Mesendoderm (in vitro differentiated cells): Measurements from ENCODE around the gene PCNT.

ENCODE experiments used
- DNase-seq: peaks from one replicate; pipeline ENCODE4 v3.0.0; 2013
- H2AK5ac ChIP-seq: 2 replicates; pipeline ENCODE4 v1.6.1; 2013; ENCODE audit warnings: low read length, inconsistent platforms
- H2BK120ac ChIP-seq: 2 replicates; pipeline ENCODE4 v1.6.1; 2013; ENCODE audit warnings: low read depth, mild to moderate bottlenecking, low read length, moderate library complexity, mixed read lengths
- H2BK15ac ChIP-seq: replicated peaks from 2 replicates; pipeline ENCODE4 v1.6.1; 2013; ENCODE audit warnings: low read depth, mild to moderate bottlenecking, moderate library complexity
- H2BK5ac ChIP-seq: 2 replicates; pipeline ENCODE4 v1.6.1; 2013; ENCODE audit warnings: low read length, inconsistent platforms
- H3K18ac ChIP-seq: 2 replicates; pipeline ENCODE4 v1.6.1; 2013; ENCODE audit warnings: mild to moderate bottlenecking, low read length, mixed read lengths
- H3K23ac ChIP-seq: one replicate; pipeline ENCODE4 v1.6.1; 2013; ENCODE audit warnings: low read length
- H3K27ac ChIP-seq: 2 replicates; pipeline ENCODE4 v1.5.1; 2013; ENCODE audit warnings: low read depth, mild to moderate bottlenecking, inconsistent platforms, low read length, moderate library complexity
- H3K27me3 ChIP-seq: 2 replicates; pipeline ENCODE4 v1.6.1; 2013; ENCODE audit warnings: low read length, control low read depth, mild to moderate bottlenecking, inconsistent platforms; ENCODE audit not compliant: insufficient read depth, poor library complexity
- H3K36me3 ChIP-seq: 2 replicates; pipeline ENCODE4 v1.6.1; 2013; ENCODE audit warnings: low read length, inconsistent platforms; ENCODE audit not compliant: control insufficient read depth, insufficient read depth
- H3K4ac ChIP-seq: one replicate; pipeline ENCODE4 v1.6.1; 2013; ENCODE audit warnings: low read depth, mild to moderate bottlenecking, low read length, moderate library complexity
- H3K4me1 ChIP-seq: 2 replicates; pipeline ENCODE4 v1.6.1; 2013; ENCODE audit warnings: low read depth, low read length, inconsistent platforms; ENCODE audit not compliant: control insufficient read depth
- H3K4me2 ChIP-seq: 2 replicates; pipeline ENCODE4 v1.6.1; 2013; ENCODE audit warnings: low read length
- H3K4me3 ChIP-seq: 2 replicates; pipeline ENCODE4 v1.5.1; 2013; ENCODE audit warnings: mild to moderate bottlenecking, low read length
- H3K56ac ChIP-seq: one replicate; pipeline ENCODE4 v1.6.1; 2013; ENCODE audit warnings: low read length
- H3K79me1 ChIP-seq: 2 replicates; pipeline ENCODE4 v1.6.1; 2013; ENCODE audit warnings: low read length, inconsistent platforms
- H3K79me2 ChIP-seq: 2 replicates; pipeline ENCODE4 v1.6.1; 2013; ENCODE audit warnings: mild to moderate bottlenecking, low read length; ENCODE audit not compliant: control insufficient read depth, insufficient read depth
- H3K9ac ChIP-seq: 2 replicates; pipeline ENCODE4 v1.6.1; 2013; ENCODE audit warnings: low read length, inconsistent platforms
- H4K5ac ChIP-seq: one replicate; pipeline ENCODE4 v1.6.1; 2013; ENCODE audit warnings: low read length
- H4K8ac ChIP-seq: one replicate; pipeline ENCODE4 v1.6.1; 2013; ENCODE audit warnings: low read depth, mild to moderate bottlenecking, control low read depth, low read length, moderate library complexity
- WGBS: extraction: QIAGEN DNeasy Blood & Tissue Kit; methylation state at CpG from one replicate; pipeline ENCODE4 v1.1.7; 2013; ENCODE audit warnings: low lambda C conversion rate, missing lambda C conversion rate; ENCODE audit not compliant: insufficient coverage; ENCODE audit errors: extremely low coverage; 5-methylcytosine and 5-hydroxymethylcytosine counted together

The PCNT gene

DNA sequence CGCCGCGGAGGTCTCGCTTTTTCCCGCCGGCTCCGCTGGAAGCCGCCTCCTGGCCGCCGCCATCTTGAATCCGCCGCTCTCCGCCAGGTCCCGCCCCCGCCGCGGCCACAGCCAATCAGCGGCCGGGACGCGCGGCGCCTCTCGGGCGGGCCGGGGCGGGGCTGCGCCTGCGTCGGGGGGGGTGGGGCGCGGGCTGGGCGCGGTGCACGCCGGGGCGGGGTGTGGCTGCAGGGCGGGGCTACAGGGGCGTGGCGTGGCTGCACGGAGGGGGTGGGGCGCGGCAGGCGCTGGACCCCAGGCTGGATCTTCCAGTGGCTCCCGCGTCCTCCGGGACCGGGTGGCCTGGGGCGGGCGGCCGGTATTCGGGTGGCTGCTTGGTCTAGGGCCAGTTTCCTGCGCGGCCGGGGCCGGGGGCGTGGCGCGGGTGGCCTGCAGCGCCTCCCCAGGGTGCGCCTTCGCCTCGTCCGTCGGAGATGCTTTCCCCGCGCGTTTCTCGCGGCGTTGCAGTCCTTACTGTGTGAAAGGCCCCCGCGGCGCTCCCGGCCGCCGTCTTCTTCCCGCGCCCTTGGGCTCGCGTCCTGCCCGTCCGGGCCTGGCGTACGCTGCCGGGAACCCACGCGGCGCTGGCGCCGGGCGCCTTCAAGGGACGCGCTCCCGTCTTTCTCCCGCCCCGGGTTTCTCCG is 575 bp downstream of the PCNT start:
- Histone ChIP-seq H2AK5ac (no peak overlapping the region), H3K4me2 (peak overlapping the region; percentile 32), H3K56ac (peak overlapping the region; percentile 98), H3K4ac (peak overlapping the region; percentile 97), H4K5ac (no peak overlapping the region), H3K79me2 (peaks cover 53% of the 10 kb centered on the region), H3K18ac (peak overlapping the region; percentile 98), H3K23ac (peak overlapping the region; percentile 81), H3K27ac (peak overlapping the region; percentile 91), H4K8ac (peak overlapping the region; percentile 90), H3K9ac (peak overlapping the region; percentile 98), H3K27me3 (no peaks in the 10 kb centered on the region), H3K4me3 (peak overlapping the region; percentile 95), H2BK5ac (peak overlapping the region; percentile 83), H2BK120ac (peak overlapping the region; percentile 91), H3K4me1 (peaks cover 5% of the 10 kb centered on the region), H3K36me3 (no peaks in the 10 kb centered on the region), H2BK15ac (no peak overlapping the region), H3K79me1 (peaks cover 15% of the 10 kb centered on the region)
- DNase-seq: peak; percentile 87
- no CpG with 5 or more reads among the region's 98 CpGs for WGBS

DNA sequence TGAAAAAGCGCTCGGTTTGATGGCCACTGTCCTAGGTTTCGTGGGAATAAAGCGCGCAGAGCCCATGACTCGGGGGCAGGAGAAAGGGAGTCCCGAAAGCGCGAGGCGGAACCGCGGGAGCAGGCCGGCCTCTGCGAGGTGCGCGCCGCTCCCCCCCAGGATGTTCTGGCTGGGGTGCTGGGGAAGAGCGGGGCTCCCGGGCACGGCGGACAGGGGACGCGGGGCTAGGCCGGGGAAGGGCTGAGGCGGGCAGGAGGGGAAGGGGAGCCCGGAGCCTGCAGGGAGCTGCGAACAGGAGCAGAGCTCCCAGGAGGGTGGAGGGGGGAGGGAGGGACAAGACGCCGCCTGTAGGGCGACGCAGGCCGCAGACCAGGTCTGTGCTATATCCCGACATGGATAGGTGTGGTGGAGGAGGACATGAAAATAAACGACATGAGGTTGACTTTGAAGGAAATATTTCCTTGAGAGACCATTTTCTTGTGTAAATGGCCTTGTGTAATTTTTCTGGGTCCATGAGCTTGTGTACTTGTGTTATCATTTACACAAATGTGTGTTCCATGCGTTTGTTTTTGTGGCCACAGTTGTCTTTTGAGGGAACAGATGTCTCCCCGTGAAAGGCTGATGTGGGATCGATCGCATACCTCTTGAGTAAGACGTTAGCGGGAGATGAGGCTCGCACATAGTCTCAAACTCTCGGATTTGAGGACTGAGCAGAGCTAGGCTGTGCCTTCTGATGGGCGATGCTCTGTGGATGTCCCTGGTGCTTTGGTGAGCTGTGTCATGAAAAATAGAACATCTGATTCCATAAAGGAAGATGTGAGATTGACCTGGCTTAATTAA is 1.3 kb downstream of the PCNT start:
- peak overlapping the region; percentile 73 for H2BK120ac ChIP-seq
- H3K18ac ChIP-seq: peak overlapping the region; percentile 98
- H3K23ac ChIP-seq: peak overlapping the region; percentile 29
- H3K27ac ChIP-seq: peak overlapping the region; percentile 91
- H4K5ac ChIP-seq: no peak overlapping the region
- H3K27me3 ChIP-seq: no peaks in the 10 kb centered on the region
- peaks cover 5% of the 10 kb centered on the region for H3K4me1 ChIP-seq
- peak overlapping the region; percentile 81 for H3K4me3 ChIP-seq
- H3K79me2 ChIP-seq: peaks cover 59% of the 10 kb centered on the region
- no peak overlapping the region for H2AK5ac ChIP-seq
- H3K9ac ChIP-seq: peak overlapping the region; percentile 93
- no peak overlapping the region for H4K8ac ChIP-seq
- no peaks in the 10 kb centered on the region for H3K36me3 ChIP-seq
- H2BK15ac ChIP-seq: no peak overlapping the region
- H3K4me2 ChIP-seq: peak overlapping the region; percentile 32
- H2BK5ac ChIP-seq: no peak overlapping the region
- peaks cover 18% of the 10 kb centered on the region for H3K79me1 ChIP-seq
- H3K4ac ChIP-seq: peak overlapping the region; percentile 97
- no CpG with 5 or more reads among the region's 43 CpGs for WGBS
- peak; percentile 88 for DNase-seq
- H3K56ac ChIP-seq: peak overlapping the region; percentile 95

DNA sequence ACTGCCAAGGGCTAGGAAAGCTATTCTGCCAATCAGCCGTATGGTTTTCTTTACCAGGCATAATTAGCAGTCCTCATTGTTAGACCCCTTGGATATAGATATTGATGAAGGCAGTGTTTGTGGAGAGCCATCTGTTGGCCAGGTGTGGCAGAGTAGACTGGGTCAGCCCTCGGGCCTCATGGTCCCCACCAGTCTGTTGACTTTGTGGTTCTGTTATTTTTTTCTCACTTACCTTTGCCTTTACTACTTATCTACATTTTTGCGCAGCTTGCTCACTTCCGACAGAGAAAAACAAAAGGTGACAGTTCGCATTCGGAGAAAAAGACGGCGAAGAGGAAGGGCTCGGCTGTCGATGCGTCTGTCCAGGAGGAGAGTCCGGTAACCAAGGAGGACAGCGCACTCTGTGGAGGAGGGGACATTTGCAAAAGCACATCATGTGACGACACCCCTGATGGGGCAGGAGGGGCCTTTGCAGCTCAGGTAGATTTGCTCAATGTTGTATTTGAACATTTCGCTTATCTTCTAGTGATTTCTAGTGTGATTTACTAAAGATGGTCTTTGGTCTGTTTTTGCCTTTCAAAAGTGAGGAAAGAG is 2.3 kb downstream of the PCNT start:
- Histone ChIP-seq H2BK120ac (no peak overlapping the region), H2AK5ac (no peak overlapping the region), H2BK15ac (no peak overlapping the region), H2BK5ac (no peak overlapping the region), H4K8ac (no peak overlapping the region), H3K9ac (no peak overlapping the region), H3K4ac (no peak overlapping the region), H3K56ac (peak overlapping the region; percentile 54), H3K18ac (no peak overlapping the region), H3K27ac (no peak overlapping the region), H3K79me1 (peaks cover 17% of the 10 kb centered on the region), H3K4me3 (no peak overlapping the region), H3K36me3 (no peaks in the 10 kb centered on the region), H4K5ac (no peak overlapping the region), H3K79me2 (peaks cover 58% of the 10 kb centered on the region), H3K4me2 (no peak overlapping the region), H3K23ac (no peak overlapping the region), H3K27me3 (no peaks in the 10 kb centered on the region), H3K4me1 (peaks cover 5% of the 10 kb centered on the region)
- WGBS: no CpG with 5 or more reads among the region's 15 CpGs
- DNase-seq: peak; percentile 14

DNA sequence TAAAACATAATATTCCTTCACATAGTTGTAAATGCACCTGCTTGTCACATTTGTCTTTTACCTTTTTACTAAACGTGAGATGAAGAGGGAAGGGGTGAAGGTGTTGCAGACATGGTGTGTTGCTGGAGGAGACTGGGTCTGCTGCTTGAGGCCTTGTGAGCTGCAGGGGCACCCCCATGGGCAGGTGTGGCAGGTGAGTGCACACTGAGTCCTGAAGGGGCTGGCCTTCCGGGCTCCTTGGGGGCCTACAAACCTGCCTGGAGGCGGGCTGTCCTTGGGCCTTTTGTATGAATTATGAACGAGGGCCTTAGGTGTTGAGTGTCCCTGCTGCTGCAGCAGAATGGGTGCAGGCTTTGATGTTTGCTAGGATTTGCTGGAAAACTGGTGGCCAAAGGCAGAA is 3.8 kb downstream of the PCNT start:
- Histone ChIP-seq H3K4me1 (no peaks in the 10 kb centered on the region), H3K4ac (no peak overlapping the region), H4K5ac (no peak overlapping the region), H3K27ac (no peak overlapping the region), H4K8ac (no peak overlapping the region), H2AK5ac (no peak overlapping the region), H3K23ac (no peak overlapping the region), H2BK120ac (no peak overlapping the region), H3K9ac (no peak overlapping the region), H2BK15ac (no peak overlapping the region), H3K18ac (no peak overlapping the region), H3K36me3 (no peaks in the 10 kb centered on the region), H3K56ac (no peak overlapping the region), H3K79me1 (peaks cover 13% of the 10 kb centered on the region), H2BK5ac (no peak overlapping the region), H3K79me2 (peaks cover 43% of the 10 kb centered on the region), H3K4me3 (no peak overlapping the region), H3K4me2 (no peak overlapping the region), H3K27me3 (no peaks in the 10 kb centered on the region)
- no CpG with 5 or more reads among the region's 4 CpGs for WGBS
- DNase-seq: no peak

DNA sequence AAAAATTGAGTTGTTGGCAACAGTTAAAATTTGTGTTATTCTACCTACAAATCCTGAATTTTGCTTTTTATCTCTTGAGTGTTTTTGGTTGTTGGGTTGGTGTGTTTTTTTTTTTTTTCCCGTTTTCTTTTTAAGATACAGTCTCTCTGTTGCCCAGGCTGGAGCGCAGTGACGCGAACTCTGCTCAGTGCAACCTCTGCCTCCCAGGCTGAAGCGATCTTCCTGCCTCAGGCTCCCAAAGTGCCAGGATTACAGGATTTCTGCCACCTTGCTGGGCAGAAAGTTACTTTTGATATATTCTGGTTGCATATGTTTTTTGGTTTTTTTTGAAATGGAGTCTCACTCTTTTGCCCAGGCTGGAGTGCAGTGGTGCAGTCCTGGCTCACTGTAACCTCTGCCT is 4.2 kb downstream of the PCNT start:
- H3K4me1 ChIP-seq: no peaks in the 10 kb centered on the region
- H3K36me3 ChIP-seq: no peaks in the 10 kb centered on the region
- no peak overlapping the region for H3K23ac ChIP-seq
- H3K4me2 ChIP-seq: no peak overlapping the region
- no peak overlapping the region for H4K5ac ChIP-seq
- H2BK120ac ChIP-seq: no peak overlapping the region
- H3K79me1 ChIP-seq: peaks cover 13% of the 10 kb centered on the region
- no peak overlapping the region for H4K8ac ChIP-seq
- H2BK15ac ChIP-seq: no peak overlapping the region
- DNase-seq: no peak
- H2BK5ac ChIP-seq: no peak overlapping the region
- no peak overlapping the region for H2AK5ac ChIP-seq
- H3K18ac ChIP-seq: no peak overlapping the region
- no peak overlapping the region for H3K4ac ChIP-seq
- H3K79me2 ChIP-seq: peaks cover 38% of the 10 kb centered on the region
- H3K4me3 ChIP-seq: no peak overlapping the region
- H3K27me3 ChIP-seq: no peaks in the 10 kb centered on the region
- no peak overlapping the region for H3K9ac ChIP-seq
- H3K56ac ChIP-seq: no peak overlapping the region
- H3K27ac ChIP-seq: no peak overlapping the region
- no CpG with 5 or more reads among the region's 5 CpGs for WGBS
